Measurements from ENCODE around the gene LILRB4. TPM values are rescaled to one million over a fixed set of nuclear protein-coding genes. Genes with fewer than 3 reads are reported as not detected.
"Not testable (repeated sequence)": the region's sequence is repeated elsewhere in the genome, so short reads cannot be mapped to it uniquely, and the experiment has no call there.

The LILRB4 gene
- total RNA-seq, 4 donors from 2014 or later: 0.48 to 1.5 TPM; not detected in 2

DNA sequence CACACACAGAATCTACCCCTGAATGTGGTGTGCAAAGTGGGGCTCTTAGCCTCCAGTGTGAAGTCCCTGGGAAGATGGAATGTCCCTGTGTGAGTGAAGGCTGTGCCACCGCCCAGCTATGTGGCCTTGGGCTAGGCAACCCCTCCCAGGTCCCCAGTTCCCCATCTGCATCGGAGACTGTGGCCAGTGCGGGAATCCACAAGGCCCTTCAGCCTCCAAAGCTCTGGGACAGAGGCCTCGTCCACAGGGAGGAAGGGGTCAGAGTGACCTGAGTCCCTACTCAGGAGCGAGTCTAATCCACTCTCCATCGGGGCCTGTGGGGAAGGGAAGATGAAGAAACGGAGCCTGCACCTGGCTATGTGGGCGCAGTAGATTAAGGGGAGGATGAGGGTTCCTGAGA lies 42.1 kb downstream of the LILRB4 start:
- H3K27me3 ChIP-seq: no peaks in the 10 kb centered on the region
- DNase-seq: no peak
- intact Hi-C loops (cut with DNase I; ENCODE audit: low total_unique reads): no loop called here
- H3K4me1 ChIP-seq: no peaks in the 10 kb centered on the region
- no peaks in the 10 kb centered on the region for H3K36me3 ChIP-seq
- H3K9me3 ChIP-seq: no peaks in the 10 kb centered on the region
- TF ChIP-seq POLR2A (IDR thresholded peaks at IDR 0.05): no peak
- TF ChIP-seq, protein P1, sequence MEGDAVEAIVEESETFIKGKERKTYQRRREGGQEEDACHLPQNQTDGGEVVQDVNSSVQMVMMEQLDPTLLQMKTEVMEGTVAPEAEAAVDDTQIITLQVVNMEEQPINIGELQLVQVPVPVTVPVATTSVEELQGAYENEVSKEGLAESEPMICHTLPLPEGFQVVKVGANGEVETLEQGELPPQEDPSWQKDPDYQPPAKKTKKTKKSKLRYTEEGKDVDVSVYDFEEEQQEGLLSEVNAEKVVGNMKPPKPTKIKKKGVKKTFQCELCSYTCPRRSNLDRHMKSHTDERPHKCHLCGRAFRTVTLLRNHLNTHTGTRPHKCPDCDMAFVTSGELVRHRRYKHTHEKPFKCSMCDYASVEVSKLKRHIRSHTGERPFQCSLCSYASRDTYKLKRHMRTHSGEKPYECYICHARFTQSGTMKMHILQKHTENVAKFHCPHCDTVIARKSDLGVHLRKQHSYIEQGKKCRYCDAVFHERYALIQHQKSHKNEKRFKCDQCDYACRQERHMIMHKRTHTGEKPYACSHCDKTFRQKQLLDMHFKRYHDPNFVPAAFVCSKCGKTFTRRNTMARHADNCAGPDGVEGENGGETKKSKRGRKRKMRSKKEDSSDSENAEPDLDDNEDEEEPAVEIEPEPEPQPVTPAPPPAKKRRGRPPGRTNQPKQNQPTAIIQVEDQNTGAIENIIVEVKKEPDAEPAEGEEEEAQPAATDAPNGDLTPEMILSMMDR (IDR thresholded peaks at IDR 0.05): no peak
- H3K4me3 ChIP-seq: no peak overlapping the region
- H3K27ac ChIP-seq: no peak overlapping the region

DNA sequence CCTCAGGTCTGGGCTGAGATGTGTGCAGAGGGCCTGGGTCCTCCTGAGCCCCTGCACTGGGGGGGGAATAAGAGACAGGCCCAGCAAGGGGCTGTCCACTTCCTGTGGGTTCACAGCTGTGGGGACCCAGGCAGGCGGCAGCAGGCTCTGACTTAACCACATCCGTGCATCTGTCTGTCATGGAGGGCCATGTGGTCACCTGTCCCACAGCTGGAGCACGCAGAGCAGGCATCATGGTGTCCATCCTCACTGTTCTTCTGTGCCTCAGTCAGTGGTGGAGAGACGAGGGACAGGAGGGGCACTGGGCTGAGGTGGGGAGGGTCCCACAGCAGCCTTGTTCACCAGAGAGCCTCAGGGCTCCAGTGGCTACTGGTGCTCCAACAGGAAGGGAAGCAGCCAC lies 45.2 kb downstream of the LILRB4 start:
- no peaks in the 10 kb centered on the region for H3K27me3 ChIP-seq
- intact Hi-C loops (cut with DNase I; ENCODE audit: low total_unique reads): no loop called here
- H3K4me3 ChIP-seq: no peak overlapping the region
- no peak for DNase-seq
- H3K9me3 ChIP-seq: no peaks in the 10 kb centered on the region
- no peak overlapping the region for H3K27ac ChIP-seq
- H3K4me1 ChIP-seq: no peaks in the 10 kb centered on the region
- no peak for TF ChIP-seq POLR2A (IDR thresholded peaks at IDR 0.05)
- TF ChIP-seq, protein P1 (IDR thresholded peaks at IDR 0.05): no peak
- H3K36me3 ChIP-seq: no peaks in the 10 kb centered on the region

DNA sequence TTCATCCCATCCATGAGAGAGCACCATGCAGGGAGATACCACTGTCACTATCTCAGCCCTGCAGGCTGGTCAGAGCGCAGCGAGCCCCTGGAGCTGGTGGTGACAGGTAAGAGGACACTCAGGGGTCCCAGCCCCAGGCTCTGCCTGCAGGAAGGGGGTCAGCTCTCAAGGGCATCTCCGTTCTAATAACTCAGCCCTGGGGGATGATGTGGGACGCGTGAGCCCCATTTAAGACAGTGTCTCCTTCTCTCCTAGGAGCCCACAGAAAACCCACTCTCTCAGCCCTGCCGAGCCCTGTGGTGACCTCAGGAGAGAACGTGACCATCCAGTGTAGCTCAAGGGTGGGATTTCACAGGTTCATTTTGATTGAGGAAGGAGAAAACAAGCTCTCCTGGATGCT lies 46.0 kb downstream of the LILRB4 start:
- Histone ChIP-seq H3K9me3 (no peaks in the 10 kb centered on the region), H3K4me1 (no peaks in the 10 kb centered on the region), H3K27me3 (no peaks in the 10 kb centered on the region), H3K27ac (no peak overlapping the region), H3K36me3 (no peaks in the 10 kb centered on the region), H3K4me3 (no peak overlapping the region)
- DNase-seq: no peak
- no peak for TF ChIP-seq POLR2A (IDR thresholded peaks at IDR 0.05)
- TF ChIP-seq, protein P1 (IDR thresholded peaks at IDR 0.05): no peak
- intact Hi-C loops (cut with DNase I; ENCODE audit: low total_unique reads): no loop called here

DNA sequence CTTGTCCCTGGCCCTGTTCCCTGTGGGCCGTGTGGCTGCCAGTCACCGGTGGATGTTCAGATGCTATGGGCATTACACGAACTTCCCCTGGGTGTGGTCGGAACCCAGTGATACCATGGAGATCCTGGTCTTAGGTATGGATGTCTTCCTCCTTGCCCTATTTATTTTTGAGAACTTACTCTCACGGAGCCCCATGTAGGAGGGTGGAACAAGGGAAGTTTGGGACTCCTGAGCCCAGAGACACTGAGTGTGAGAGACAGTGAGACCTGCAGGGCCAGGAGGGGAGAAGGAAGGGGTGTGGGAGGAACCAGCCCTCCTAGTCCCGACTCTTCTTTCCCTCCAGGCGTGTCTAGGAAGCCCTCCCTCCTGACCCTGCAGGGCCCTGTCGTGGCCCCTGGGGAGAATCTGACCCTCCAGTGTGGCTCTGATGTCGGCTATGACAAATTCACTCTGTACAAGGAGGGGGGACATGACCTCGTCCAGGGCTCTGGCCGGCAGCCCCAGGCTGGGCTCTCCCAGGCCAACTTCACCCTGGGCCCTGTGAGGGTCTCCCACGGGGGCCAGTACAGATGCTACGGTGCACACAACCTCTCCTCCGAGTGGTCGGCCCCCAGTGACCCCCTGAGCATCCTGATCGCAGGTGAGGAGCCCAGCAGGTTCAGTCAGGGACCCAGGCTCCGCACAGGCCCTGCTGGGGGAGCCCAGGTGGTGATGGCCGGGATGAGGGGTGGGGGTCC lies 46.6 kb downstream of the LILRB4 start:
- Histone ChIP-seq H3K4me3 (no peak overlapping the region), H3K4me1 (no peaks in the 10 kb centered on the region), H3K27me3 (no peaks in the 10 kb centered on the region), H3K36me3 (no peaks in the 10 kb centered on the region), H3K9me3 (no peaks in the 10 kb centered on the region), H3K27ac (no peak overlapping the region)
- DNase-seq: no peak
- TF ChIP-seq POLR2A (IDR thresholded peaks at IDR 0.05): no peak
- TF ChIP-seq, protein P1 (IDR thresholded peaks at IDR 0.05): no peak
- intact Hi-C loops (cut with DNase I; ENCODE audit: low total_unique reads): no loop called here

DNA sequence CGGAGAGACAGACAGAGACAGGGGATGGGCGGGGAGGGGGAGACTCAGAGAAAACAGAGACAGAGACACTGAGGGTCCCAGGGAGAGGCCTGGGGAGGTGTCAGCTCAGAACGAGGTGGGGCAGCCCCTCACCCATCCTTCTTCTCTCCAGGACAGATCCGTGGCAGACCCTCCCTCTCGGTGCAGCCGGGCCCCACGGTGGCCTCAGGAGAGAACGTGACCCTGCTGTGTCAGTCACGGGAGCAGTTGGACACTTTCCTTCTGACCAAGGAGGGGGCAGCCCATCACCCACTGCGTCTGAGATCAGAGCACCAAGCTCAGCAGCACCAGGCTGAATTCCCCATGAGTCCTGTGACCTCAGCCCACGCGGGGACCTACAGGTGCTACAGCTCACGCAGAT lies 47.2 kb downstream of the LILRB4 start:
- intact Hi-C loops (cut with DNase I; ENCODE audit: low total_unique reads); DNase-seq; H3K9me3 ChIP-seq; H3K4me3 ChIP-seq; H3K27me3 ChIP-seq; H3K27ac ChIP-seq; H3K36me3 ChIP-seq; H3K4me1 ChIP-seq: not testable (repeated sequence)

Small RNA genes within 50 kb of the gene (microRNA-seq; reads per million reads assigned to microRNA genes)
- not detected for gene MIR8061 (ENCODE audit: borderline microRNAs expressed, borderline replicate concordance)

Small RNA genes within 50 kb of the gene (small RNA-seq; reads per million reads assigned to genes)
- gene AC245036.3 (not detected), gene AC245128.2 (not detected), gene MIR8061 (not detected)

Other genes with a start within 250 kb of the LILRB4 start
- 10 to 100 TPM in 1 of 4 donors, 1 to 10 TPM in 1, not detected in 2; 1.9 to 10.2 TPM for gene TTYH1, start 247.5 kb upstream of the LILRB4 start, total RNA-seq
- 100 to 1,000 TPM in 2 of 4 donors, 10 to 100 TPM in 2; 58.1 to 275 (median 91.4) TPM for gene LENG8, start 213.8 kb upstream of the LILRB4 start, total RNA-seq
- gene LENG9, start 199.2 kb upstream of the LILRB4 start, total RNA-seq: 1 to 10 TPM in 3 of 4 donors, not detected in 1; 3.7 to 7.1 (median 3.8) TPM
- 10 to 100 TPM in 2 of 4 donors, 1 to 10 TPM in 2; 1.8 to 39.8 (median 16.1) TPM for gene CDC42EP5, start 189.7 kb upstream of the LILRB4 start, total RNA-seq
- gene LAIR2, start 160.2 kb upstream of the LILRB4 start, total RNA-seq: not detected
- gene LILRA2, start 89.2 kb upstream of the LILRB4 start, total RNA-seq: 1 to 10 TPM in 2 of 4 donors, under 1 TPM in 1, not detected in 1; 0.48 to 2.6 (median 1.6) TPM
- under 1 TPM in 3 of 4 donors, not detected in 1; 0.21 to 0.91 (median 0.29) TPM for gene LILRA1, start 69.4 kb upstream of the LILRB4 start, total RNA-seq
- gene LILRB1, start 32.5 kb upstream of the LILRB4 start, total RNA-seq: 1 to 10 TPM in 2 of 4 donors, not detected in 2; 1.2 to 3.9 TPM
- gene KIR3DL3, start 61.5 kb downstream of the LILRB4 start, total RNA-seq: not detected
- gene KIR2DL3, start 75.5 kb downstream of the LILRB4 start, total RNA-seq: not detected
- not detected for gene KIR2DL1, start 106.8 kb downstream of the LILRB4 start, total RNA-seq
- gene KIR2DL4, start 140.6 kb downstream of the LILRB4 start, total RNA-seq: not detected
- under 1 TPM in 1 of 4 donors, not detected in 3; 0.14 TPM for gene KIR3DL1, start 153.5 kb downstream of the LILRB4 start, total RNA-seq
- gene KIR2DS4, start 169.7 kb downstream of the LILRB4 start, total RNA-seq: not detected
- gene KIR3DL2, start 187.5 kb downstream of the LILRB4 start, total RNA-seq: under 1 TPM in 1 of 4 donors, not detected in 3; 0.37 TPM
- 10 to 100 TPM in 1 of 4 donors, 1 to 10 TPM in 1, under 1 TPM in 2; 0.40 to 20.0 (median 1.4) TPM for gene FCAR, start 211.2 kb downstream of the LILRB4 start, total RNA-seq
- 1 to 10 TPM in 1 of 4 donors, not detected in 3; 1.1 TPM for gene NCR1, start 243.2 kb downstream of the LILRB4 start, total RNA-seq